Measurements from ENCODE around the gene PNPLA7.

Gene PNPLA7

GRCh38 chr9:137434498-137435380 is 115.5 kb downstream of the PNPLA7 start:
- DNase-seq (ENCODE audit: low read depth) = no peak

GRCh38 chr9:137433916-137434431 is 116.2 kb downstream of the PNPLA7 start:
- no peak for DNase-seq (ENCODE audit: low read depth)

- no peak for DNase-seq (ENCODE audit: low read depth)
These were observed 116.8 kb downstream of the PNPLA7 start for GRCh38 chr9:137433349-137433915.

- DNase-seq (ENCODE audit: low read depth) = no peak
These were observed 117.4 kb downstream of the PNPLA7 start for GRCh38 chr9:137432687-137433348.

- no peak for DNase-seq (ENCODE audit: low read depth)
These were observed 118.7 kb downstream of the PNPLA7 start for GRCh38 chr9:137431416-137431931.

- DNase-seq (ENCODE audit: low read depth) = no peak
These were observed 119.3 kb downstream of the PNPLA7 start for GRCh38 chr9:137430723-137431415.

- no peak for DNase-seq (ENCODE audit: low read depth)
These were observed 120.1 kb downstream of the PNPLA7 start for GRCh38 chr9:137429974-137430722.

- no peak for DNase-seq (ENCODE audit: low read depth)
These were observed 120.7 kb downstream of the PNPLA7 start for GRCh38 chr9:137429546-137429890.

GRCh38 chr9:137428841-137429545 is 121.2 kb downstream of the PNPLA7 start:
- DNase-seq (ENCODE audit: low read depth) = no peak

GRCh38 chr9:137428311-137428630 is 121.9 kb downstream of the PNPLA7 start:
- no peak for DNase-seq (ENCODE audit: low read depth)

- no peak for DNase-seq (ENCODE audit: low read depth)
These were observed 122.5 kb downstream of the PNPLA7 start for GRCh38 chr9:137427454-137428310.

- no peak for DNase-seq (ENCODE audit: low read depth)
These were observed 124.1 kb downstream of the PNPLA7 start for GRCh38 chr9:137426018-137426681.

- DNase-seq (ENCODE audit: low read depth) = no peak
These were observed 126.5 kb downstream of the PNPLA7 start for GRCh38 chr9:137423514-137424291.

- no peak for DNase-seq (ENCODE audit: low read depth)
These were observed 127.3 kb downstream of the PNPLA7 start, which contains the start of the genes EXD3 and NOXA1 for GRCh38 chr9:137422604-137423513. Gene EXD3 (minus strand): TSS chr9:137423162. CDS start chr9:137395357, 27,805 bp downstream. Gene NOXA1 (plus strand): TSS chr9:137423393. CDS start chr9:137423530, 137 bp downstream.

GRCh38 chr9:137421838-137422603 is 128.2 kb downstream of the PNPLA7 start:
- DNase-seq (ENCODE audit: low read depth) = no peak

Measured in non-pigmented ciliary epithelial cell (primary cell).